HG03159 (cell line): ENCODE data around the gene SOSTDC1.
"Not testable (repeated sequence)": the region's sequence is repeated elsewhere in the genome, so short reads cannot be mapped to it uniquely, and the experiment has no call there.

Experiments used
- ATAC-seq: cut with Tn5 transposase; IDR thresholded peaks from one replicate; pipeline ENCODE4 v1.9.1; 2021; ENCODE audit warnings: mild to moderate bottlenecking, moderate library complexity; ENCODE audit not compliant: unreplicated experiment

SOSTDC1 gene, protein sequence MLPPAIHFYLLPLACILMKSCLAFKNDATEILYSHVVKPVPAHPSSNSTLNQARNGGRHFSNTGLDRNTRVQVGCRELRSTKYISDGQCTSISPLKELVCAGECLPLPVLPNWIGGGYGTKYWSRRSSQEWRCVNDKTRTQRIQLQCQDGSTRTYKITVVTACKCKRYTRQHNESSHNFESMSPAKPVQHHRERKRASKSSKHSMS

DNA sequence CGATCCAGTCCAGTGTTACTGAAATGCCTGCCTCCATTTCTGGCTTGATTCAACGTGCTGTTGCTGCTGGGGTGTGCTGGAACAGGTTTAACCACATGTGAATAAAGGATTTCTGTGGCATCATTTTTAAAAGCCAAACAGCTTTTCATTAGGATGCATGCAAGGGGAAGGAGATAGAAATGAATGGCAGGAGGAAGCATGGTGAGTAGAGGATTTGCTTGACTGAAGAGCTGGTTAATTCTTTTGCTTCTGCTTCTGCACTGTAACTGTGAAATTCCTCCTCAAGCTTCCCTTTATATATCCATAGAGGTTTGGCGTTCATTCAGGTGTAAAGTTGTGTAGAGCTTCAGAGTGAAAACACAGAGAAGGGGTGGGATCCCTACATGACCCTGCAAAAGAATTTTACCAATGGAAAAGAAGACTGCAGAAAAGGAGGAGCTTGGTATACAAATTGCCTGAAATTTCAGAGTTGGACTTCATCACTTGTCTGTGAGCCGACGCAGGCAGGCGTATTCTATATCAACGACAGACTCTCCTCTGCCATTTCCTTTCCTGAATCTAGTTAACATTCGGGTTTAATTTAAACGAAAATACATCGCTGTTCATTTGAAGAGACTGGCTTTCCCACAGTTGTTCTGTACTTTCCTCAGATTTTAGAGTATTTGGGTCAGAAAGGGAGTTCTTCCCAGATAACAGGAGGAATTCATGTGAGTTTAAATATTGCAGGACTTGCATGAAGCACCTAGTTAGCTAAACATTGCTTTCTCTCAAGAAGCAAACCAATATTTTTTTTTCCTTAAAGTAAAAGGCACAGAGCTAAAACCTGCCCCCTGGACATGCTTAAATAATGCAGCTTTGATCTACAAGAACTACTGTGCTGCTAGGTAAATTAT is at the start of gene SOSTDC1:
TSS of gene SOSTDC1 (minus strand) at position 270 of the 893 bp plus-strand sequence. CDS start at position 200, 70 bp downstream.
- no peak for ATAC-seq

DNA sequence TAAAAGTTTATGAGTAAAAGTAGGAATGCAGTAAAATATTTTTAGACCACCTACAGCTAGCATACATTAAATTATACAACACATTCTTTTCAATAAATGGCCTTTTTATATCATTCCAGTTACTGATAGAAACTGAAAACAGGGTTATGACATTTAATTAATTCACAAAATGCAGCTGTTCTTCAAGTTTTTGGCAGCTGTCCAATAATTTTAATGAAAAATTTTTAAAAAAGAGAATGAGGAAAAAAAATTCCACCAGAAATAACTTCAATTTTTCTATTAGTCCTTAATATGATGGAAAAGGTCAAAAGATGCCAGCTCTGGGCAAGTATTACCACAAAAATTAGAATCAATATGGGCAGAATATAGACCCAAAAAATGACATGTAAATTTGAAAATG is 49.2 kb upstream of the SOSTDC1 start:
- ATAC-seq, result no peak

DNA sequence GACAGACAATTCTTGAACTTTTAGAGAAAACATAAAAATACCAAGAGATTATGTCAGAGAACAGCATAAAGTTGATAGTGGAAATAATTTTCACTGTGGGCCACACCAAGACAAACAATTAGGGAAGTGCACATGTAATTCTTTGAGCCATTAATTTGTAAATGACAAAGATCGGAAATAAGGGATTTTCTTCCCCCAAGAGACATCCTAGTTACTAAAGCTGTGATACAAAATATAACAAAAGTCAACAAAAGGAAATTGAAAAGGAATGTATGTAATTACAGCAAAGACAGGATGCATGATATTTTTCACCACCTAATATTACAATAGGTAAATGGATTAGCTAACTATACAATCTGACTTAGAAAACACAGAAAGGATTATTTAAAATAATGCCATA is 48.7 kb upstream of the SOSTDC1 start:
- ATAC-seq, result no peak

DNA sequence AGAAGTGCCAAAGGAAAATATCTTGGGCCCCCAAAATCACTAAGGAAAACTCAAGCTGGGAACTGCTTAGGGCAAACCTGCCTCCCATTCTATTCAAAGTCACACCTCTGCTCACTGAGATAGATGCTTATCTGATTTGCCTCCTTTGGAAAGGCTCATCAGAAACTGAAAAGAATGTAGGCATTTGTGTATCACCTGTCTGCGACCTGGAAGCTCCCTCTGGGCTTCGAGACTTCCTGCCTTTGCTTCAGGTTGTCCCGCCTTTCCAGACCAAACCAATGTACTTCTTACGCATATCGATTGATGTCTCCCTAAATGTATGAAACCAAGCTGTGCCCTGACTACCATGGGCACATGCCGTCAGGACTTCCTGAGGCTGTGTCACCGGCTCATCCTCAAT is 46.6 kb upstream of the SOSTDC1 start:
- no peak for ATAC-seq

DNA sequence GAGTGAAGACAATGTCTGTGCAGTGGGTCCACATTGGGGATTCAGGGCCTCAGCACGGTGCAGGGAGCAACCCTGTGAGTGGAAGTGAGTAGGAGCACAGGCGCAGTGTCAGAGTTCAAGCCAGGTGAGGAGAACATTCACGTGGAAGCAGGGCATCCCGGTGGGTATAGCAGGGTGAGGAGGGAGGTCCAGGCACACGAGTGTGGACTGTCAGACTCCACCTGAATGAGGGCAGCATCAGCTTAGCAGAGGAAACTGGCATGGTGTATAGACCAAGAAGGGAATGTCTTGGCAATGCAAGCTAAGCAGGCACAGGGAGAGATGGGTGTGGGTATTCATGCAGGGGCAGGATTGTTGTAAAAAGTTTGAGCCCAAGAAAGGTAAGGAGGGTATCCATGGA is 45.8 kb upstream of the SOSTDC1 start:
- ATAC-seq, result no peak

DNA sequence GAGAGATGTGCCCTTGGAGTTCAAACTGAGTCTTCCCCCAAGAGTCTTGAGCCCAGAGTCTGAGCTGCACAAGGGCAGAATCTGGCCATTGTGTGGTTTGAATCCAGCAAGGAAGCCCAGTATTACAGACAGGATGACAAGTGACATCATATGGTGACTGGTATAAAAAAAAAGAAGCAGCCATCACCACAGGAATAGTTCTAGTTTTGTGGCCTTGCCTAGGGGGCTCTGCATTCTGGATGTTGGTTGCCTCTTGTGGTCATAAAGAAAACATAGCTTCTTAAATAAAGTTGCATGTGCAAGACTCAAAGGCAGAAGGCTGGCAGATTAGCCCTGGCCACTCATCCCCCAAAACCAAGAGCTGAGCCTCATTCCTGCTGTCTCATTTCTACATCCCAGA is 44.3 kb upstream of the SOSTDC1 start:
- ATAC-seq, result no peak

DNA sequence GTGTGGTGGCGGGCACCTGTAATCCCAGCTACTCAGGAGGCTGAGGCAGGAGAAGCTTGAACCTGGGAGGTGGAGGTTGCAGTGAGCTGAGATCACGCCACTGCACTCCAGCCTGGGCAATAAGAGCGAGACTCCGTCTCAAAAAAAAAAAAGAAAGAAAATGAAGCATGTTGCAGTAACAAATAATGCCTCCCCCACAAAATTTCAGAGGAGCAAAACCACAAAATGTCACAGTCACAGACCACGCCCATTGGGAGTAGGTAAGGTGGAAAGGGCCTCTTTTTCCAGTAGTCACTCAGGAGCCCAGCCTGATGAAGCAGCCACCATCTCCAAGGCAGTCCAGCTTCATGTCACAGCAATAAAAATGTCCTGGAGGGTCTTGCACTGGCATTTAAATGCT is 40.9 kb upstream of the SOSTDC1 start:
- ATAC-seq, result not testable (repeated sequence)

DNA sequence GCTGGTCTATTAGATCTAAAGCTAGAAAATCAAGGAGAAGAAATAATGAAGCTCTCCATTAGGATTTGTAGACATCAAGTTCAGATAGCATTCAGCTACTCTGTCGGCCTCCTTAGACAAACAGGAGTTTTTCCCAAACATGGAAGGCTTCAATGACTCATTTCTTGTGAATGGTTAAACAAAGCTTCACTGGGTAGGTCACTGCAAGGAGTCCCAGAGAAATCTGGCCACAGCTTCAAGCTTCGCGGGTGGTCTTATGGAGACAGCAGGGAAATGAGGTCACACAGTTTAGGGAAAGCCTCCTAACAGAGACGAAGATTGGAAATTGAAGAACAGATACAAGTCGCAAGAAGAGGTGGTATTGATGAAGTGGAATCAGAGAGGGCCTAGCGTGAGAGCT is 38.5 kb upstream of the SOSTDC1 start:
- no peak for ATAC-seq

DNA sequence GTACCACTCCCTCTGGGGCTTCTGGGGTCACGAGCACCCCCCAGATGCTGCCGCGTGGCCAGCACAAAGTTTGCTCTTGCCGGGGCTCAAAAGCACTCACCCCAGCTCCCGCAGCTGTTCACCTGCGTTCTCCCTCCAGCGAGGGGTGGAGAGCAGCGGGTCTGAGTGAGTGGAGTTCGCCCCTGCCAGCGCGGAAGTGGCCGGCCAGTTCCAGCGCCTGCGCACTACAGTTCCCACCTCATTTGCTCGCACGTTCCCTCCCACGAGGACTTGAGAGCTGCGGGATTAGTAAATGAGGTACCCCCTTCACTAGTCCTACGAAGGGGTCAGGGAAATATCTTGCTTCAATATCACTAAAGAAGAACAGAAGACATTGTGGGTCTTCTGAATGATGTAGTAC is 36.8 kb upstream of the SOSTDC1 start:
- ATAC-seq, result no peak

DNA sequence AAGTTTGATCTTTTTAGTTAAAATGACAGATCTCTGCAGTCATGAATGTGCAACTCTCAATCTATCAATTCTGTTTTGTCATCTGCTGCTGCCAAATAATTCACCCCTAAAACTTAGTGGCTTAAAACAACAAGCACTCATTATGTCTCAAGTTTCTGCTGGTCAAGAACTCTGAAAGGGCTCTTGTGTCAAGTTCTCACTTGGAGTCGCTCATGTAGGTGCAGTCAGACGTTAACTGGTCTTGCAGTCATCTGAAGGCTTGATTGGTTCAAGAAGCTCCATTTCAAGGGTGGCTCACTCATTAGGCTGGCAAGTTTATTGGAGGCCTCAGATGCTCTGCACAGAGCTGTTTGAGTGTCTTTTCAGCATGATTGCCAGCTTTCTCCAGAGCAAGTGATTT is 32.6 kb upstream of the SOSTDC1 start:
- no peak for ATAC-seq

DNA sequence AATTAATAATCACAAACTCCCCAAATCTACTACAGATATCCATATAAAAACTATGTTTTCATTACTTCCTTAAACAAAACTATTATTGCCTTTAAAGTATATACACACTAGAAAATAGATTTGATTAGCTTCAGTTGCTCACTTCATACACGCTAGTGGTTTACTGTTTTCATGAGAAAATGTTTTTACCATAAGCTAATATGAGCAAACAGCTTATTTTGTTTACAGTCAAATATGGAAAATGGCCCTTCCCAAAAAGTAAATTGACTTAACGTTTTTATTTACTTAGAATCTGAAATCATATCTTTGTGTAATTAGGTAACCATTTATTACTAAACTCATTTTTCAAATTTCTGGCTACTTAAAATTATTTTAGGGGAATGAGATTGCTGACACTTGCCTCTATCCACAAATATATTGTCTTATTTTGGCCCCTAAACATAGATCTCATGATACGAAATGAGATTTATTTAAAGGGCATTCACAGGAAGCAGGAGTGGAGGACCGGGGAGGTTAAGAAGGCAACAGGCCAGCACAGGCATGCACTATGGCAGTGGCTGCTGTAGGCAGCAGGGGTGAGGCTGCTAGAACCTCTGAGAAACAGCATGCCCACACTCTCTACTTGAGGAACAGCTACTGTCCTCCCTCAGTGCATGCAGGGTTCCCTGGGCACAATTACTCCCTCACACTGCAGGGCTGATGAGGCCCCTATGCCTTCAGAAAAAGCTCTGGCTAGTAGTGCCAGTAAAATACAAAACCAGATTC is 29.6 kb upstream of the SOSTDC1 start:
- no peak for ATAC-seq

DNA sequence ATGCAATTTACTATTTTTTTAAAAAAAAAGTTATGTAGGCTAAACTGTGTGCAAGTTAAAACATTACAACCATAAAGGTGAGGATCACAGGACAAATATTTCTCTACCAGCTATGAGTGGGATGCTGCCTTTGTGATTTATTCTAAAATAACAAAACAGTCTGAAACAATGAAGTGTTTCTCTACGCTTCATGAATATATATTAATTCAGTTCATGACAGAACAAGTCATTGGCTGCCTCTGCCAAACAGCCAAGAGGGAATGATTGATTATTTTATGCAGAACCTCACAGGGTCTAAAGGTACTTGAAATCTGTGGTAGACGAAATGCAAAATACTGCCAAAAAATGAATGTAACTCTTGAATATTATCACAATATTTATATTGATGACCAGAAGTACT is 29.0 kb upstream of the SOSTDC1 start:
- no peak for ATAC-seq

DNA sequence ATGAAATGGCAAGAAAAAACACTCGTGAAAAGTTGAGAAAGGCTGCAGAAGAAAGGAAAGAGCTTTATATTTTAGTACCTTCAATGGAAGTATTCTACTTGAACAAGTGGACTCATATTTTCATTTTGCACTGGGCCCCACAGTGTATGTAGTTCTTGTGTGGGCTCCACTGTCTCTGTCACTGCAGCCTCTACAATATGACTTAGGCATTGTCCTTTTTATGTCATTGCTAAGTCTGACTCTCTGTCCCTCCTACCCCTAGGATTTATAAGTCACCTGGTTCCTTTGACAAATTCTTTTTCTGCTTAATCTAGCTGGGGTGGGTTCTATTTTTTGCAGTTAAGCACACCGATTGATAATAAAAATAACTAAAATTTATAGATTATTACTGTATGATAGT is 27.7 kb upstream of the SOSTDC1 start:
- ATAC-seq, result no peak

DNA sequence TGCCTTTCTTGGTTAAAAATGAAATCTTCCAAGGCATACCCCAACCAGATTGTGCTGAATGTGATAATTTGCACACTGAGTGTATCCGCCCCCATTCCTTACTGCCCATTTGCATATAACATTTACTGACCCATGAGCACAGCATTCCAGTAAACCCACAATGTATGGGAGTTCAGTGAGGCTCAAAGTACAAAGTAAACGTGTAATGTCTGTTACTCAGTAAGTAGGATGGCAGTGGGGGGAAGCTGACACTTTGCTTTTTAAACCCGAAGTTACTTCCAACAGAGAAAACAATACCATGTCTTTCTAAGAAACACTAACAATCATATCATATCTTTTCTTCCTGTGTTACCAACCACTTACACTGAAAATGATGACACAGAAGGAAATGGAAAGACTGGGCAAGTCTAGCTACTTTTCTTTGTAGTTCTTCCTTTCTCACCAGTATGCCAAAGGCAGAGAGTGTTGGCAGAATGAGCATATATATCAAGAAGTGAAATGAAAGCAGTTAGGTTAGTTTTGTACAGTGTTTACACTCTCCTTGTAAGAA is 27.1 kb upstream of the SOSTDC1 start:
- ATAC-seq, result no peak

DNA sequence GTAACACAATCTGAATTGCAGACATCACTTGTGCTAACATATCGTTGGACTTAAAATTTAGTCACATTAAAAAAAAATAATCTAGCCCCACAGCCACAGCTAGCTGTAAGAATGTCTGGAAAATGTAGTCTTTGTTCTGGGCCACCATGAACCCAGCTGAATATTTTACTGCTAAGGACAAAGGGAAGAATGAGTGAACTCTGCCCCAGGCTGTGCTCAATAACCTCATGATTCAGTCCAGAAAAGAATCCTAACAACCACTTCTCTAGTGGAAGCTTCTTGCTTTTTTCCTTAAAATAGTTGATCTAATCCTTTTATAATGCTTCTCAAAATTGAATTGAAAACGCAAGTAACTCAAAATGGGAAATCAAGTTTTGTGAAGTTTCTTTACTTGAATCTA is 25.6 kb upstream of the SOSTDC1 start:
- no peak for ATAC-seq

DNA sequence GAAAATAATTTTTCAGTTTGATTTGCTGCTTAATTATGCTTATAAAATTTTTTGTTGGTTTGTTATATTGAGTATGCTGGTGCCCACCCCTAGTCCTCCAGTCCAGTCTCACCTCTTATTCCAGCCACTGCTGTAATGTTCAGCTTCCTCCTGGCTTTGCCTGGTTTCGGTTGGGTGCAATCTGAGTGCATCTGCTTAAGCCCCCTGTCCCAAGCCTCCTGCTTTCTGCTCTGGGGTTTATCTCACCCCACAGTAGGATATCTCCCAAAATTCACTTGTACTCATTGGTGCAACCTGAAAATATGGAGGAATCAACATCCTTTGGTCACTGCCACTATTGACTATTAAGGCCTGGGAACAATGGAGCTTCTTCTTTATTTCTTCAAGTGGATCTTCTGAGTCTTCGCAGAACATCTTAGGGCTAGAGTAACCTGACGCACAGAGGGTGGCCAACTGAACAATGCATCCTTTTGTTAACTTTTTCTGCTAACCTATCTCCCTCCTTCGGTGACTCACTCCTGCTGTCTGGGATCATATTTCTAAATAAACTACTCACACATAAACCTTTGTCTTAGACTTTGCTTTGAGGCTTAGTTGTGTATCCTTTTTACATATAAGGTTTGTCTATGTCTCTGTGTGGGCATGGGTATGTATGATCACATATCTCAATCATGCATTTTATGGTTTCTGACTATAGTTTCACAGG is 19.1 kb upstream of the SOSTDC1 start:
- ATAC-seq, result no peak

DNA sequence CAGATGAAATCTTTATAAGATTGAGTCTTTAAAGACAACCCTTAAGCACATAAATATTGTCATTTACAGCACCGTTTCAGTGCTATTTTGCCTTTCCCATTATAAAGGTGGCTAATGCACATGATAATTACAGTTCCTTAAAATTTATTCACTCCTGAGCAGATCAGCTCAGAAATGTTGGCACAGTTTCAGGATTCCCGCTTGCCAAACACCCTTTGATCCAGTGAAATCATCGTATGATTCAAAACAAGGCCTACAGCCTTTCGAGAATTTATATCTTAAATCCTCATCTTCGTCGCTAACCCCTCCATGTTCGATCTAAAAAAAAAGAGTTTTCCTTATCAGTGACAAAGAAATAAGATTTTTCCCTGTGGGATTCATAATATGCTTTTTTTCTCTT is 14.1 kb upstream of the SOSTDC1 start:
- ATAC-seq, result no peak

DNA sequence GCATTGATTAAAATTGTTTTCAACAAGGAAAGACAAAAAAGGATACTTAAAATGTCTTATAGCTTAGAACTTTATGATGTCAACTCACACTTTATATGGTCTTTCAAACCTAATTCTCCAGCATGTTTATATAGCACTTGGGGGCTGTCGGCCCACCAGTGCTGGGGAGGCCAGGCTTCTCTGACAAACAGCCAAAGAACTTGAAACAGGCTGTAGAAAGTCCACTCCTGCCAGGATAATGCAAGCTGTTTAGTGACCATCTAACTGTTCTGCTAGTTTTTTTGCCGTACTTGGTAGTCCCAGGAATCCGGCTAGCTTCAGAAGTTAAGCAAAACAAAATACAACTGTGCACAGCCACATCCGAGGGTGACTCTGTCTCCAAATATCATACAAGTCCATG is 13.6 kb upstream of the SOSTDC1 start:
- no peak for ATAC-seq

DNA sequence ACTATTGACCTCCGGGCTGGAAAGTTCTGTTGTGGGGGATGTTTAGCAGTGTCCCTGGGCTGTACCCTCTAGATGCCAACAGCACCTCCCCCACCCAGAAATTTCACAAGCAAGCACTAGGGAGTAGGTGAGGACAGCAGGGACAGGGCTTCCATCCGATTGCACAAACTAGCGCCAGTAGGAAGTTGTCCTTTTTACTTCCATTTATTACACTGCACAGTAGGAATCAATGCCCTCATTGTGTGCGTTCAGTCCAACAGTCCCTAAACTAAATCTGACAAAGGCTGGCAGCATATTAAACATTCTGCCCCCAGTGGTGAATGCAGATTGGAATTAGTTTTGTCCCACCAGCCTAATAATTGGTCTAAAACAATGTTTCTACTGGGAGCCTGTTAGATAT is 6.4 kb upstream of the SOSTDC1 start:
- ATAC-seq, result no peak

DNA sequence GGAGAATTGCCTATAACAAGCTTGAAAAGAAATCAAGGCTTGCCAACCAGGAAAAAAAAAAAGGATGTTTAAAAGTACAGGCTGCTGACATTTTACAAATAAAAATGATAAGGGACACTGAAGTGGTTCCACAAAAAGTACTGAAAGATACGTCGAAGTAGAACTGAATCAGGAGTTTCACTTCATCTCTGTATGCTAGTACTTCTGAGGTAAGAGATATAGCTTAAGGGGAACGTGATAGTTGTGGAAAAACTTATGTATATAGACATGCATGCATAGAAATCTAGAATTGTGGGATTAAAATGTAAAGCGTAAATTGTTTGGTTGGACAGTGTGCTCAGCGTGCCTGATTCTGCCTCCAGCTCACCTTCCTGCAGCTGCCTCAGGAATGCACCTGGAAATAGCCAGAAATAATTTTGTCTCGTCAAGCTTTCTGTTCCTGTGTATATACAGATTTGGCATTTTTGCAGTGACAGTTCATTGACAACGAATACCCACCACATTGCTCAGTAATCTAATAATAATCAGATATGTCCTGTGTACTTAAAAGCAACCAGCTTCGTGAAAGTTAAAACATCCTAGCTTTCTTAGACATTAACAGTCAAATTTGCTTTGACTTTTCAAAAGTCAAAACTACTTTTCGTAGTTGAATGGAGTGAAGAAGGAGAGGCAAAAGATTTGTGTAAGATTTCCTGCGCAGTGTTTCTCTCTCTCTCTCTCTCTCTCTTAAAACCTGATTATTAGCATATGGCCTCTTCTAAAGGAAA is 1.4 kb downstream of the SOSTDC1 start:
- no peak for ATAC-seq
